ENCODE measurements around the gene PCA3.

DNA sequence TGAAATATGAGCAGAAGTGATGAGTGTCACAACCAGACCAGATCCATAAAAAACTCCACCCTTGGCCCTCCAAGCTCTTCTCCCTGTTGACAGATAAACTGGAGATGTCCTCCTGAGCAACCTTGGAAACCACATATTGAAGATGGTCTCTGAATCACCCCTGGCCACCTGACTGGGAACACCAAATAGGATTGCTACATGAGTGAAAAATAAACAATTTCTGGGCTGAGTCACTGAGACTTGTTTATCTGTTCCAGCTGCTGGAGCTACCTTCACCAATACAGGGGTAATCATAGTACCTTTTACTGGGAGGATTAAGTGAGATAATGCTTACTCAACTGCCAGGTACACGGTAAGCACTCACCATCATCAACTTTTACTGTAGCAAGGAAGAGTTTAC is 53.3 kb downstream of the PCA3 start:
- TF ChIP-seq, protein P1, sequence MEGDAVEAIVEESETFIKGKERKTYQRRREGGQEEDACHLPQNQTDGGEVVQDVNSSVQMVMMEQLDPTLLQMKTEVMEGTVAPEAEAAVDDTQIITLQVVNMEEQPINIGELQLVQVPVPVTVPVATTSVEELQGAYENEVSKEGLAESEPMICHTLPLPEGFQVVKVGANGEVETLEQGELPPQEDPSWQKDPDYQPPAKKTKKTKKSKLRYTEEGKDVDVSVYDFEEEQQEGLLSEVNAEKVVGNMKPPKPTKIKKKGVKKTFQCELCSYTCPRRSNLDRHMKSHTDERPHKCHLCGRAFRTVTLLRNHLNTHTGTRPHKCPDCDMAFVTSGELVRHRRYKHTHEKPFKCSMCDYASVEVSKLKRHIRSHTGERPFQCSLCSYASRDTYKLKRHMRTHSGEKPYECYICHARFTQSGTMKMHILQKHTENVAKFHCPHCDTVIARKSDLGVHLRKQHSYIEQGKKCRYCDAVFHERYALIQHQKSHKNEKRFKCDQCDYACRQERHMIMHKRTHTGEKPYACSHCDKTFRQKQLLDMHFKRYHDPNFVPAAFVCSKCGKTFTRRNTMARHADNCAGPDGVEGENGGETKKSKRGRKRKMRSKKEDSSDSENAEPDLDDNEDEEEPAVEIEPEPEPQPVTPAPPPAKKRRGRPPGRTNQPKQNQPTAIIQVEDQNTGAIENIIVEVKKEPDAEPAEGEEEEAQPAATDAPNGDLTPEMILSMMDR (IDR thresholded peaks at IDR 0.05): no peak
- TF ChIP-seq POLR2A (IDR thresholded peaks at IDR 0.05) (no peak), POLR2AphosphoS5 (IDR thresholded peaks at IDR 0.05) (no peak)

Measured in transverse colon (tissue), 4 donors.